WTC11 (cell line): Measurements from ENCODE around the gene GFOD1. TPM values are rescaled to one million over a fixed set of nuclear protein-coding genes. Genes with fewer than 3 reads are reported as not detected.

Experiments
- ATAC-seq: fragments of 200-7000 bp; cut with Tn5 transposase; 2 replicates; pipeline ENCODE4 v1.10.0; 2021; ENCODE audit warnings: mild to moderate bottlenecking, moderate library complexity
- CTCF ChIA-PET: fragments of 300-600 bp; sonication (Branson Sonifier 250); formaldehyde crosslinking; loops from one replicate; lab custom pipeline; 2021; ENCODE audit warnings: antibody characterized with exemption; lab: Charles Lee
- POLR2A ChIA-PET: fragments of 350-600 bp; sonication (Branson Sonifier 250); formaldehyde crosslinking; loops from one replicate; lab custom pipeline; 2021; ENCODE audit warnings: antibody characterized with exemption; lab: Charles Lee
- DNase-seq: peaks from one replicate; pipeline ENCODE4 v3.0.0; 2021; ENCODE audit warnings: low spot score
- H3K27ac Mint-ChIP-seq: 2 replicates; pipeline ENCODE4 v1.8.0; 2021; ENCODE audit warnings: mixed read lengths
- H3K27me3 Mint-ChIP-seq: 2 replicates; pipeline ENCODE4 v1.8.0; 2021; ENCODE audit warnings: low read depth, mild to moderate bottlenecking, moderate library complexity, mixed read lengths
- H3K36me3 Mint-ChIP-seq: 2 replicates; pipeline ENCODE4 v1.8.0; 2021; ENCODE audit warnings: mixed read lengths
- H3K4me1 Mint-ChIP-seq: 2 replicates; pipeline ENCODE4 v1.8.0; 2022; ENCODE audit warnings: mixed read lengths
- H3K4me3 Mint-ChIP-seq: 2 replicates; pipeline ENCODE4 v1.8.0; 2021; ENCODE audit warnings: mild to moderate bottlenecking, moderate library complexity, mixed read lengths
- H3K9me3 Mint-ChIP-seq: 2 replicates; pipeline ENCODE4 v1.8.0; 2021; ENCODE audit warnings: mixed read lengths
- CREB1 ChIP-seq: sonication (generic); formaldehyde crosslinking; IDR thresholded peaks from 2 replicates; pipeline ENCODE4 v1.8.0; 2023; ENCODE audit warnings: mild to moderate bottlenecking, missing genetic modification reagents
- ETV6 ChIP-seq: sonication (generic); formaldehyde crosslinking; IDR thresholded peaks from 2 replicates; pipeline ENCODE4 v1.8.1; 2022; ENCODE audit warnings: mild to moderate bottlenecking, missing genetic modification reagents
- HMGA2 ChIP-seq: fragments of 250-450 bp; sonication (Bioruptor Pico); IDR thresholded peaks from 2 replicates; pipeline ENCODE4 v1.4.0; 2021; ENCODE audit warnings: mild to moderate bottlenecking, moderate library complexity
- NR3C1 ChIP-seq: sonication (generic); formaldehyde crosslinking; conservative IDR thresholded peaks from 2 replicates; pipeline ENCODE4 v1.8.1; 2023; ENCODE audit warnings: low read depth, mild to moderate bottlenecking, missing genetic modification reagents
- OVOL2 ChIP-seq: fragments of 250-450 bp; sonication (Bioruptor Pico); IDR thresholded peaks from 2 replicates; pipeline ENCODE4 v1.9.0; 2021; ENCODE audit warnings: mild to moderate bottlenecking, borderline replicate concordance
- PRRX2 ChIP-seq: fragments of 250-450 bp; sonication (Bioruptor Pico); IDR thresholded peaks from 2 replicates; pipeline ENCODE4 v1.8.0; 2021; ENCODE audit warnings: mild to moderate bottlenecking
- TEAD1 ChIP-seq: sonication (generic); formaldehyde crosslinking; IDR thresholded peaks from 2 replicates; pipeline ENCODE4 v1.8.0; 2022; ENCODE audit warnings: mild to moderate bottlenecking, missing genetic modification reagents
- TEAD4 ChIP-seq: sonication (generic); formaldehyde crosslinking; IDR thresholded peaks from 2 replicates; pipeline ENCODE4 v1.8.0; 2022; ENCODE audit warnings: mild to moderate bottlenecking, missing genetic modification reagents
- ZNF263 ChIP-seq: sonication (generic); formaldehyde crosslinking; IDR thresholded peaks from 2 replicates; pipeline ENCODE4 v1.8.1; 2022; ENCODE audit warnings: low read depth, mild to moderate bottlenecking, moderate library complexity, missing genetic modification reagents
- ZNF416 ChIP-seq: fragments of 250-450 bp; sonication (Bioruptor Pico); IDR thresholded peaks from 2 replicates; pipeline ENCODE4 v1.9.0; 2021; ENCODE audit warnings: mild to moderate bottlenecking, inconsistent platforms
- total RNA-seq: library from RNA; stranded (reverse); gene quantifications from 3 replicates; pipeline ENCODE4 v1.2.3, GENCODE V29; 2021
- TF ChIP-seq, protein P1 (sequence below): fragments of 250-450 bp; sonication (Bioruptor Pico); IDR thresholded peaks from 2 replicates; pipeline ENCODE4 v1.9.0; 2021; ENCODE audit warnings: moderate library complexity, mild to moderate bottlenecking, inconsistent platforms, borderline replicate concordance
- TF ChIP-seq, protein P2 (sequence below): sonication (generic); formaldehyde crosslinking; IDR thresholded peaks from 2 replicates; pipeline ENCODE4 v1.8.1; 2022; ENCODE audit warnings: mild to moderate bottlenecking, missing genetic modification reagents, moderate library complexity, borderline replicate concordance
- TF ChIP-seq, protein P3 (sequence below): fragments of 250-450 bp; sonication (Bioruptor Pico); IDR thresholded peaks from 2 replicates; pipeline ENCODE4 v1.9.0; 2021; ENCODE audit warnings: mild to moderate bottlenecking
- TF ChIP-seq, protein P4 (sequence below): sonication (generic); formaldehyde crosslinking; IDR thresholded peaks from 2 replicates; pipeline ENCODE4 v1.8.1; 2023; ENCODE audit warnings: mild to moderate bottlenecking, missing genetic modification reagents
- TF ChIP-seq, protein P5 (sequence below): fragments of 250-450 bp; sonication (Bioruptor Pico); IDR thresholded peaks from 2 replicates; pipeline ENCODE4 v2.1.2; 2022; ENCODE audit warnings: mild to moderate bottlenecking, moderate library complexity

Gene GFOD1
- total RNA-seq, 1 experiment from 2014 or later, result 8.5 TPM

DNA sequence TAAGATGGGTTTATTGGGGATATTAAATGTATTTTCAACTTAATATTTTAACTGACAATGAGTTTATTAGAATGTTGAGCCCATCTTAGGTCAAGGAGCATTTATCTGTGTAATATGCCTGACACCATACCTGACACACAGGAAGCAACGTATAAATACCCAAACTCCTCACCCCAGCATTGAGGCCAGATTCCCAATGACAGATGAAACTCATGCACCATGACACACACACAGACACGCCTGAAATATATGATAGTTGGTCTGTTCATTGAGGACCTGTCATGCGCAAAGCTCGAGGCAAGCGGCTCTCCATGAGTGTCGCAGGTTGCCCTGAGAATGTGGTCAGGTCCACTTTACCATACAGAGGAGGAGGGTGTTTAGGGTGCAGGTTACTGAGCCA is 64.1 kb downstream of the GFOD1 start:
- DNase-seq (no peak), ATAC-seq (no peak)
- POLR2A ChIA-PET, result interaction anchor here (0.8 to 1.2 kb wide), 2 partner anchors 17 to 152 kb away, joined by 3 to 5 read pairs; partner anchors contain the start of gene SIRT5
- peaks cover 93% of the 10 kb centered on the region for H3K4me1 Mint-ChIP-seq
- H3K27ac Mint-ChIP-seq, result peak overlapping the region; percentile 100
- CTCF ChIA-PET, result interaction anchor here (1.0 to 2.1 kb wide), 4 partner anchors 12 to 202 kb away, joined by 4 to 11 read pairs (median 5); partner anchors contain the start of genes GFOD1 and SIRT5
- TF ChIP-seq ZNF263 (CRISPR knock-in tag) (no peak), PRRX2 (CRISPR knock-in tag) (no peak), HMGA2 (CRISPR knock-in tag) (no peak), NR3C1 (CRISPR knock-in tag) (no peak), CREB1 (CRISPR knock-in tag) (no peak)
- TF ChIP-seq, protein P1, sequence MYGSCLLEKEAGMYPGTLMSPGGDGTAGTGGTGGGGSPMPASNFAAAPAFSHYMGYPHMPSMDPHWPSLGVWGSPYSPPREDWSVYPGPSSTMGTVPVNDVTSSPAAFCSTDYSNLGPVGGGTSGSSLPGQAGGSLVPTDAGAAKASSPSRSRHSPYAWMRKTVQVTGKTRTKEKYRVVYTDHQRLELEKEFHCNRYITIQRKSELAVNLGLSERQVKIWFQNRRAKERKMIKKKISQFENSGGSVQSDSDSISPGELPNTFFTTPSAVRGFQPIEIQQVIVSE (CRISPR knock-in tag), result no peak
- TF ChIP-seq, protein P2, sequence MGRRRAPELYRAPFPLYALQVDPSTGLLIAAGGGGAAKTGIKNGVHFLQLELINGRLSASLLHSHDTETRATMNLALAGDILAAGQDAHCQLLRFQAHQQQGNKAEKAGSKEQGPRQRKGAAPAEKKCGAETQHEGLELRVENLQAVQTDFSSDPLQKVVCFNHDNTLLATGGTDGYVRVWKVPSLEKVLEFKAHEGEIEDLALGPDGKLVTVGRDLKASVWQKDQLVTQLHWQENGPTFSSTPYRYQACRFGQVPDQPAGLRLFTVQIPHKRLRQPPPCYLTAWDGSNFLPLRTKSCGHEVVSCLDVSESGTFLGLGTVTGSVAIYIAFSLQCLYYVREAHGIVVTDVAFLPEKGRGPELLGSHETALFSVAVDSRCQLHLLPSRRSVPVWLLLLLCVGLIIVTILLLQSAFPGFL, result no peak
- TF ChIP-seq, protein P3, sequence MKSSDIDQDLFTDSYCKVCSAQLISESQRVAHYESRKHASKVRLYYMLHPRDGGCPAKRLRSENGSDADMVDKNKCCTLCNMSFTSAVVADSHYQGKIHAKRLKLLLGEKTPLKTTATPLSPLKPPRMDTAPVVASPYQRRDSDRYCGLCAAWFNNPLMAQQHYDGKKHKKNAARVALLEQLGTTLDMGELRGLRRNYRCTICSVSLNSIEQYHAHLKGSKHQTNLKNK, result no peak
- TF ChIP-seq, all 79 proteins: peak for 0
- Mint-ChIP-seq H3K27me3 (no peaks in the 10 kb centered on the region), H3K9me3 (no peaks in the 10 kb centered on the region), H3K36me3 (no peaks in the 10 kb centered on the region), H3K4me3 (no peak overlapping the region)

DNA sequence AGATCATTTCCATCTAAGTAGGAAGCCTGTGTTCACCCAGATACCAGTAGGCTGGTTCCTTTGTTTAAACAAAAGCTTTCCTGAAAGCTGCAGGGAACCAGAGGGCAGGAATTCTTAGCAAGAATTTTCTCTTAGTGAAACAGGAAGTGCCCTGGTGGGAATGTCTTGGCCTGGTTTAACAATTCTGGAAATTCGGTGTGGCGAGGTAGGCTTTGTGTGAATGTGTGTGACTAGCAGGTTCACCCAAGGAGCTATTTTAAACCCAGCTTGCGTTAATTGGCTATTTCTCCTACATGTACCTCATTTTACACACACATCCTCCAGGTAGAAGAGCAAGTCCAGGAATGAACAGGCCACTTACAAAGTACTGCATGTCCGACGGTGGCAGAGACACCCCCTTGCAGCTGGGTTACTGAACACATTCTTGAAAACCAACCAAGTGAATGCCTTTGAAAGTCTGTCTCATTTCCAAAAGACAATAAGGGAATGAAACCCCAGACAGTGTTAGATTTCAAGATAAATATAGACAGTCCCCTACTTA is 64.6 kb downstream of the GFOD1 start:
- DNase-seq, result peak; percentile 56
- ChIA-PET CTCF (interaction anchor here (1.0 to 2.1 kb wide), 6 partner anchors 12 to 202 kb away, joined by 3 to 11 read pairs (median 4); partner anchors contain the start of genes GFOD1, NOL7 and SIRT5), POLR2A (interaction anchor here (0.8 to 1.2 kb wide), 2 partner anchors 18 to 152 kb away, joined by 3 to 5 read pairs; partner anchors contain the start of gene SIRT5)
- Mint-ChIP-seq H3K4me1 (peaks cover 93% of the 10 kb centered on the region), H3K27me3 (no peaks in the 10 kb centered on the region), H3K4me3 (peak overlapping the region; percentile 53), H3K9me3 (no peaks in the 10 kb centered on the region), H3K36me3 (no peaks in the 10 kb centered on the region), H3K27ac (peak overlapping the region; percentile 100)
- ATAC-seq, result peak; percentile 91
- TF ChIP-seq ETV6 (CRISPR knock-in tag) (peak; percentile 65; the same call in 1 of the 2 replicates), TEAD4 (CRISPR knock-in tag) (0 out of 2 replicates have a peak, but pooled peaks have one; percentile 28), ZNF416 (CRISPR knock-in tag) (no peak), TEAD1 (CRISPR knock-in tag) (peak; percentile 74; the same call in 1 of the 2 replicates)
- TF ChIP-seq, protein P4, sequence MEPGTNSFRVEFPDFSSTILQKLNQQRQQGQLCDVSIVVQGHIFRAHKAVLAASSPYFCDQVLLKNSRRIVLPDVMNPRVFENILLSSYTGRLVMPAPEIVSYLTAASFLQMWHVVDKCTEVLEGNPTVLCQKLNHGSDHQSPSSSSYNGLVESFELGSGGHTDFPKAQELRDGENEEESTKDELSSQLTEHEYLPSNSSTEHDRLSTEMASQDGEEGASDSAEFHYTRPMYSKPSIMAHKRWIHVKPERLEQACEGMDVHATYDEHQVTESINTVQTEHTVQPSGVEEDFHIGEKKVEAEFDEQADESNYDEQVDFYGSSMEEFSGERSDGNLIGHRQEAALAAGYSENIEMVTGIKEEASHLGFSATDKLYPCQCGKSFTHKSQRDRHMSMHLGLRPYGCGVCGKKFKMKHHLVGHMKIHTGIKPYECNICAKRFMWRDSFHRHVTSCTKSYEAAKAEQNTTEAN, result peak; percentile 47; the same call in 1 of the 2 replicates

DNA sequence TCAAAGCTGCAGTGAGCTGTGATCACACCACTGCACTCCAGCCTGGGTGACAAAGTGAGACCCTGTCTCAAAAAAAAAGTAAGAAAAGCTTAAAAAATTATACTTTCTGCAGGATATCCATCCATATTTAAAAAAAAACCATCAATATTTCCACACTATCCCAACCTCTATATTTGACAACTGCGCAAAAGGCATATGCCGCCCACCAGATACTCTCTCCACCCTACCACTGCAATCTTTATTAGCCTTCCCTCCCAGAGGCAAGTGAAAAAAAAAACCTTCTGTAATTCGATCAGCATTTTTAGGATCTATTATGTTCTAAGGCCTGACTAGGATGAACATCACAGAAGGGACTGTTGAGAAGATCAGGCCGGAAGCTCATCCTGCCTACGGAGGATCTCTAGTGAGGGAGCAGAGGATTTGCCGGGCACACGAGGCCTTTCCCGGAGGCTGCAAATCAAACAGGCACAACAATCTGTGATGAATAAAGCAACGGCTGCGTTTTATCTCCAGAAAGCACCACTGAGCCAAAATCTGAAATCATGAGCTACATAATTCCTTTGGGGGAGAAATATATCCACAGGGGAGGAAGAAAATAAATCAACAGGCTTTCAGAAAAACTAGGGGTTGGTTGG is 65.9 kb downstream of the GFOD1 start:
- peak overlapping the region; percentile 100 for H3K27ac Mint-ChIP-seq
- H3K4me3 Mint-ChIP-seq, result peak overlapping the region; percentile 53
- H3K36me3 Mint-ChIP-seq, result no peaks in the 10 kb centered on the region
- POLR2A ChIA-PET, result no interaction called here
- DNase-seq (no peak), ATAC-seq (peak; percentile 18; the same call in 1 of the 2 replicates)
- no peaks in the 10 kb centered on the region for H3K27me3 Mint-ChIP-seq
- no peak for TF ChIP-seq OVOL2 (CRISPR knock-in tag)
- TF ChIP-seq, protein P5, sequence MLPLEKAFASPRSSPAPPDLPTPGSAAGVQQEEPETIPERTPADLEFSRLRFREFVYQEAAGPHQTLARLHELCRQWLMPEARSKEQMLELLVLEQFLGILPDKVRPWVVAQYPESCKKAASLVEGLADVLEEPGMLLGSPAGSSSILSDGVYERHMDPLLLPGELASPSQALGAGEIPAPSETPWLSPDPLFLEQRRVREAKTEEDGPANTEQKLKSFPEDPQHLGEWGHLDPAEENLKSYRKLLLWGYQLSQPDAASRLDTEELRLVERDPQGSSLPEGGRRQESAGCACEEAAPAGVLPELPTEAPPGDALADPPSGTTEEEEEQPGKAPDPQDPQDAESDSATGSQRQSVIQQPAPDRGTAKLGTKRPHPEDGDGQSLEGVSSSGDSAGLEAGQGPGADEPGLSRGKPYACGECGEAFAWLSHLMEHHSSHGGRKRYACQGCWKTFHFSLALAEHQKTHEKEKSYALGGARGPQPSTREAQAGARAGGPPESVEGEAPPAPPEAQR (CRISPR knock-in tag), result 0 out of 2 replicates have a peak, but pooled peaks have one; percentile 25
- CTCF ChIA-PET, result interaction anchor here (1.0 to 2.1 kb wide), 6 partner anchors 24 to 203 kb away, joined by 3 to 11 read pairs (median 4); partner anchors contain the start of genes GFOD1, NOL7 and SIRT5
- H3K4me1 Mint-ChIP-seq, result peaks cover 84% of the 10 kb centered on the region
- no peaks in the 10 kb centered on the region for H3K9me3 Mint-ChIP-seq
